Uterus (tissue), 2 donors: ENCODE results near the gene GDNF.

Source experiments
- CTCF ChIP-seq, 4 experiments: fragments of 200-600 bp in 2 of 4; fragments of 450-650 bp in 2 of 4; sonication (generic) in 2 of 4; IDR thresholded peaks; one replicate each; pipeline ENCODE4 v1.5.1; 2016 to 2019; ENCODE audit warnings: antibody characterized with exemption in 4 of 4, mild to moderate bottlenecking in 2 of 4, moderate library complexity in 1 of 4
- POLR2A ChIP-seq, 2 donors: fragments of 450-650 bp; IDR thresholded peaks; one replicate each; pipeline ENCODE4 v1.6.1; 2016; ENCODE audit warnings: antibody characterized with exemption in 2 of 2, mild to moderate bottlenecking in 1 of 2, moderate library complexity in 1 of 2

- no peak for TF ChIP-seq POLR2A (IDR thresholded peaks at IDR 0.05)
- TF ChIP-seq CTCF (IDR thresholded peaks at IDR 0.05), result no peak
Measured at GRCh38 chr5:37834542-37835379, 5.1 kb downstream of the GDNF start.
